Spleen (tissue), 11 donors: ENCODE results near the gene ENPP6. TPM values are rescaled to one million over a fixed set of nuclear protein-coding genes. Genes with fewer than 3 reads are reported as not detected.

Experiments used
- DNase-seq: peaks from one replicate; pipeline ENCODE4 v3.0.0-alpha.2; 2020
- H3K27ac ChIP-seq, 8 donors: fragments of 200-600 bp; sonication (generic) in 7 of 8; 1 replicate in 4 of 8; 2 replicates in 4 of 8; pipeline versions ENCODE4 v1.5.0 to v1.8.0; 2016 to 2021; ENCODE audit warnings: inconsistent platforms in 4 of 8, mild to moderate bottlenecking in 4 of 8, moderate library complexity in 1 of 8
- H3K27me3 ChIP-seq, 7 donors: fragments of 200-600 bp; sonication (generic) in 6 of 7; replicated peaks in 1 of 7; 1 replicate in 4 of 7; 2 replicates in 3 of 7; pipeline versions ENCODE4 v1.5.0 to v1.8.0; 2016 to 2021; ENCODE audit warnings: inconsistent platforms in 3 of 7, mild to moderate bottlenecking in 1 of 7
- H3K36me3 ChIP-seq, 6 donors: fragments of 200-600 bp; sonication (generic) in 5 of 6; 1 replicate in 4 of 6; 2 replicates in 2 of 6; pipeline versions ENCODE4 v1.5.0 to v1.8.0; 2016 to 2021; ENCODE audit warnings: inconsistent platforms in 2 of 6
- H3K4me1 ChIP-seq, 6 donors: fragments of 200-600 bp; sonication (generic) in 5 of 6; 1 replicate in 3 of 6; 2 replicates in 3 of 6; pipeline versions ENCODE4 v1.5.0 to v1.8.0; 2016 to 2021; ENCODE audit warnings: inconsistent platforms in 3 of 6
- H3K4me3 ChIP-seq, 8 donors: fragments of 200-600 bp; sonication (generic) in 7 of 8; 1 replicate in 4 of 8; 2 replicates in 4 of 8; pipeline versions ENCODE4 v1.5.0 to v1.8.0; 2016 to 2021; ENCODE audit warnings: inconsistent platforms in 4 of 8, mild to moderate bottlenecking in 4 of 8, moderate library complexity in 2 of 8
- H3K9me3 ChIP-seq, 8 donors: fragments of 200-600 bp; sonication (generic) in 7 of 8; 1 replicate in 4 of 8; 2 replicates in 4 of 8; pipeline versions ENCODE4 v1.5.0 to v1.8.0; 2016 to 2021; ENCODE audit warnings: inconsistent platforms in 4 of 8
- CTCF ChIP-seq, 11 experiments: fragments of 200-600 bp in 7 of 11; fragments of 450-650 bp in 4 of 11; sonication (generic) in 4 of 11; IDR thresholded peaks in 8 of 11; conservative IDR thresholded peaks in 3 of 11; 1 replicate in 7 of 11; 2 replicates in 4 of 11; pipeline versions ENCODE4 v1.4.0 to v1.8.0; 2016 to 2021; ENCODE audit warnings: antibody characterized with exemption in 11 of 11, inconsistent platforms in 4 of 11, mild to moderate bottlenecking in 1 of 11
- POLR2A ChIP-seq, 3 donors: fragments of 450-650 bp; IDR thresholded peaks; one replicate each; pipeline ENCODE4 v1.5.1; 2017; ENCODE audit warnings: antibody characterized with exemption in 3 of 3, mild to moderate bottlenecking in 1 of 3
- POLR2AphosphoS5 ChIP-seq, 3 donors: sonication (generic); formaldehyde crosslinking; IDR thresholded peaks; one replicate each; pipeline ENCODE4 v1.5.1; 2017; ENCODE audit warnings: antibody characterized with exemption in 3 of 3
- WGBS, 5 donors: extraction: QIAGEN DNeasy Blood & Tissue Kit in 3 of 5; methylation state at CpG; one replicate each; pipeline versions ENCODE4 v1.1.5 to v1.1.7; 2013 to 2018; 5-methylcytosine and 5-hydroxymethylcytosine counted together
- intact Hi-C: fragments of 100-400 bp; cut with DNase I; formaldehyde crosslinking; loops from one replicate; pipeline ENCODE4 v1.15.0; 2023; ENCODE audit warnings: low total_unique reads
- polyA plus RNA-seq, 3 donors: library from polyadenylated mRNA; stranded (reverse); fragments of 200-250 nt; gene quantifications; one replicate each; pipeline ENCODE4 v1.2.1, GENCODE V29; 2013
- total RNA-seq, 7 donors: library from RNA; depleted of rRNA in 3 of 7; stranded (reverse); fragments of >200 nt in 3 of 7; fragmentation: NEBNext Ultra II Directional in 4 of 7; extraction: Animal tissue kit (Norgen Biotek cat#: 25700) in 4 of 7; gene quantifications; one replicate each; pipeline versions ENCODE4 v1.1.0 to v1.2.1, GENCODE V29; 2016 to 2021
- donor health status: healthy with polysubstance abuse.
- donor health status: DM: no; HTN: no; CAD: no; lungs with moderate emphysema.
- donor health status: DM: no; HTN: no; CAD: no.
- donor health status: Bipolar disorder and iron deficiency.
- donor health status: healthy.
- donor health status: DM: no; HTN: no; CAD: no.
- donor health status: DM: yes; HTN: yes; CAD: no.

Gene ENPP6
- total and polyA plus RNA-seq, 10 donors, result 0.23 to 2.4 (median 1.1) TPM

DNA sequence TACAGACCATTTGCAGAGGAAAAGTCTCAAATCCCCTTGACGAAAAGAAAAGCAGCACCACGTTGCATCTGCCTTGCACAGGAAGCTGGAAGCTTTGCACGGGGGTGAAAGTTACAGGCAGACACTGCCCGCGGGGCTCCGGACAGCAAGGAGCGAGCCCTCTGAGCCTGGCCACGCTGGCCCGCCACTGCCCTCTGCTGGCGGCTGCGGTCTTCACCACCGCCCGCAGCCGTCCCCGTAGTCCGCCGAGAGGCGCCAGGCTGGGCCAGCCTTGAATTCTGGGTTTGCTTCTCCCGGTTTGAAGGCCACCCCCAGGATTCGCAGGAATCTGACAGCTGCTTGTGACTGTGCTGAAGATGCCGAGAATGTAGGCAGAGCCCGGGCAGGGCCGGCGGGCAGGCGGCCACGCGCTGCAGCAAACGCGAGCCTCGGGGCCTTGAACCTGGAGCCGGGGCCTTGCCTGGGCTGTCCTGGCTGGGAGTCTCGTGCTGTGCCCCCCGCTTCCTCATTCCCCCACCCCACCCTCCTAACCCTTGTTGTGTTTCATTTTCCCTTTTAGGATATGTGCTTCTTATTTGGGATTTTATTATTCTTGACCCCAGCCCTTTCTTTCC is 49.2 kb downstream of the ENPP6 start:
- Histone ChIP-seq H3K4me3 (peak overlapping the region in 2 of 8 donors; percentile 19 to 50), H3K27ac (peak overlapping the region in 2 of 8 donors; percentile 9 to 26), H3K4me1 (peaks cover 3 to 14% (median 10%) of the 10 kb centered on the region in 6 donors), H3K27me3 (peaks cover 0 to 50% (median 0%) of the 10 kb centered on the region in 7 donors), H3K36me3 (no peaks in the 10 kb centered on the region), H3K9me3 (no peaks in the 10 kb centered on the region)
- DNase-seq, result peak; percentile 93
- WGBS, 5 donors, result 14 to 35% (median 16%) methylated on average over 18 to 33 of the region's 33 CpGs
- TF ChIP-seq CTCF (IDR thresholded peaks at IDR 0.05 in 8 of 11, conservative IDR thresholded peaks at IDR 0.05 in 3 of 11) (peak; percentile 65 to 96 (median 91)), POLR2AphosphoS5 (IDR thresholded peaks at IDR 0.05) (peak in 2 of 3 donors; percentile 52 to 70), POLR2A (IDR thresholded peaks at IDR 0.05) (no peak)
- intact Hi-C loops, result loop anchor here (5.0 kb wide), 1 partner anchor 326 kb away; no protein-coding TSS in a partner anchor

DNA sequence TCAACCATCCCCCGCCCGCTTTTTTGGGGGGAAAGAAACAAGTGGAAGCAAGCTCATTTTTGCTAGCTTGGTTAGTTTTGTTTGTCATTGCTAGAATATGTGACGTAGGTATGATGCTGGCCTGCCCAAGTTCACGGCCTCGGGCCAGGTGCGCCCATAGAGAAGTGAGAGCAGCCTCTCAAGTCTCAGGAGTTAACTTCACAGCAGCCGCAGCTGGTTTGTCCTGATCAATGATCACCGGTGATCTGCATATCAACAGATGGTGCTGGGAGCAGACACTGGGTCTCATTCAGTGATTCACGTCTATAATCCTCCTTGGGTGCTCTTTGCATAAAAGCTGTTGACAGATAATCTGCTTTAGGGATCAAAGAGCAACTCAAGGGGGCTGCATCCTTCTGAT is 50.1 kb downstream of the ENPP6 start:
- H3K27me3 ChIP-seq, result peaks cover 0 to 57% (median 0%) of the 10 kb centered on the region in 7 donors
- no peaks in the 10 kb centered on the region for H3K36me3 ChIP-seq
- H3K4me1 ChIP-seq, result peaks cover 3 to 14% (median 10%) of the 10 kb centered on the region in 6 donors
- intact Hi-C loops, result loop anchor here (5.0 kb wide), 1 partner anchor 325 kb away; no protein-coding TSS in a partner anchor
- H3K4me3 ChIP-seq, result no peak overlapping the region
- WGBS, 5 donors, result 64 to 79% (median 70%) methylated on average over 9 of the region's 9 CpGs
- TF ChIP-seq POLR2AphosphoS5 (IDR thresholded peaks at IDR 0.05) (no peak), POLR2A (IDR thresholded peaks at IDR 0.05) (no peak), CTCF (IDR thresholded peaks at IDR 0.05 in 8 of 11, conservative IDR thresholded peaks at IDR 0.05 in 3 of 11) (no peak)
- H3K9me3 ChIP-seq, result no peaks in the 10 kb centered on the region
- H3K27ac ChIP-seq, result no peak overlapping the region
- no peak for DNase-seq

DNA sequence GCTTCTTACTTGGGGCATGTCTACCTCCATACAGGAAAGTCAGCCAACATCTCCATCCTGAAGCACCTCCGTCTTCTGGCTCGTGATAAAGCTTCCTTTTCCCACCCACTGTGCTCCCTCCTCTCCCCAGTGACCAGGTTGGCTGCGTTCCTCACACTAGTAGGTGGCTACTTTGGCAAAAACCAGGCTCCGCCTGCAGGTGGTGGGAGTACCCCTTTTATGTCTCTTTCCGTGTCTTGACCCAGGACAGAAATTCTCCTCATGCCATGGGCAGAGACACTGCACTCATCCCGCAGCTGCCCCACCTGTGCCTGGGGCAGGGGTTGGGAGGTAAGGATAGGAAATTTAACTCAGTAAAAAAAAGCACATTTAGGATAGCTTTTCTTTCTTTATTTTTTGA is 50.9 kb downstream of the ENPP6 start:
- Histone ChIP-seq H3K36me3 (no peaks in the 10 kb centered on the region), H3K9me3 (no peaks in the 10 kb centered on the region), H3K27me3 (peaks cover 0 to 62% (median 0%) of the 10 kb centered on the region in 7 donors), H3K27ac (no peak overlapping the region), H3K4me1 (peaks cover 3 to 14% (median 10%) of the 10 kb centered on the region in 6 donors), H3K4me3 (no peak overlapping the region)
- intact Hi-C loops, result loop anchor here (5.0 kb wide), 1 partner anchor 324 kb away; no protein-coding TSS in a partner anchor
- WGBS, 5 donors, result 47 to 71% (median 63%) methylated on average over 6 of the region's 6 CpGs
- DNase-seq, result no peak
- TF ChIP-seq POLR2A (IDR thresholded peaks at IDR 0.05), result no peak
- no peak for TF ChIP-seq CTCF (IDR thresholded peaks at IDR 0.05 in 8 of 11, conservative IDR thresholded peaks at IDR 0.05 in 3 of 11)
- TF ChIP-seq POLR2AphosphoS5 (IDR thresholded peaks at IDR 0.05), result no peak

- Histone ChIP-seq H3K4me3 (no peak overlapping the region), H3K27ac (no peak overlapping the region), H3K4me1 (peaks cover 3 to 14% (median 10%) of the 10 kb centered on the region in 6 donors), H3K36me3 (no peaks in the 10 kb centered on the region), H3K27me3 (peaks cover 0 to 75% (median 0%) of the 10 kb centered on the region in 7 donors), H3K9me3 (no peaks in the 10 kb centered on the region)
- intact Hi-C loops, result loop anchor here (5.0 kb wide), 1 partner anchor 323 kb away; no protein-coding TSS in a partner anchor
- 65 to 74% (median 67%) methylated on average over 8 of the region's 8 CpGs for WGBS, 5 donors
- TF ChIP-seq POLR2AphosphoS5 (IDR thresholded peaks at IDR 0.05) (no peak), CTCF (IDR thresholded peaks at IDR 0.05 in 8 of 11, conservative IDR thresholded peaks at IDR 0.05 in 3 of 11) (no peak), POLR2A (IDR thresholded peaks at IDR 0.05) (no peak)
- DNase-seq, result no peak
These were observed 52.4 kb downstream of the ENPP6 start for GRCh38 chr4:184165291-184165690.
